NCI-H510A treated with DMSO at 0.1 percent for 48 hours (cell line): ENCODE results near the gene SRGAP1.

Experiments
- DNase-seq: peaks from one replicate; lab custom pipeline; 2025; lab: John Stamatoyannopoulos, UW

The SRGAP1 gene

DNA sequence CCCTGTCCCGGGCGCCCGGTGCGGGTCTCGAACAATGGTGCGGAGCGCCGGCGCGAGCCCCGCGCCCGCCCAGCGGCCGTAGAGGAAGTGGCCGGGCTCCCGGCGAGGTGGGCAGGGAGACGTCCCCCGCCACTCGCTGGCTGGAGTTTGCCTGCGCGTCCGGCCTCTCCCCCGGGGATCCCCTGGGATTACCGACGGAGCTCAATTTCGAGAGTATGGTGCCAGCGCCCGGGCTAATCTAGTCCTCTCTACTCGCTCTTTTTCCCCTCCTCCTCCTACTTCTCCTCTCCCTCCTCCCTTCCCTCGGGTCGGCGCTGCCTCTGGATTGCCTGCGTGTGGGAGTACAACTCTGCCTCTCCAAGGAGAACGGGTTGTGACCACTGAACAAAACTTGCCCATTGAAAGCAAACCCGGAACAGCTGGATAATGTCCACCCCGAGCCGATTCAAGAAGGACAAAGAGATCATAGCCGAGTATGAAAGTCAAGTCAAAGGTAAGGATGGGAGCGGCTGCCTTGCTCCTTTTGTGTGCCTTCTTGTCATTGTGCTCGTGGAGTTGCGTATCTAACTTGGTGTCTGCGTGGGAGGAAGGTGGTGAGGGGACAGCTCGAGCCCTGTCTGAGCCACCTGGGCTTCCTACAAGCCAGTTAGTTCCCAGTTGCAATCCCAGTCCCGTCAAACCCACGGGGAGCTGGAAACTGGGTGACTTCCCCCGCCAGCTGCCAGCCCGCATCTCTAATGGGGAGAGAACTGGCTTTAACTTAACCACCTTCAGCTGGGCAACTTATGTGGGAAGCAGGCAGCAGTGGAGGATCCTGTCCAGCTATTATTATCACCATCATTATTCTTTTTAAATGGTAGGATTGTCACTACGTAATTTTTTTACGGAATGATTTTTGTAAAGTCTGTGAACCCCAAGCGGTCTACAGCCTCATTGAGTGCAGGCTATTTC, at the start of gene SRGAP1:
SRGAP1 (plus strand) TSS at position 310 of the 951 bp plus-strand sequence; CDS start at position 427, 117 bp downstream.
- DNase-seq = peak; percentile 67

DNA sequence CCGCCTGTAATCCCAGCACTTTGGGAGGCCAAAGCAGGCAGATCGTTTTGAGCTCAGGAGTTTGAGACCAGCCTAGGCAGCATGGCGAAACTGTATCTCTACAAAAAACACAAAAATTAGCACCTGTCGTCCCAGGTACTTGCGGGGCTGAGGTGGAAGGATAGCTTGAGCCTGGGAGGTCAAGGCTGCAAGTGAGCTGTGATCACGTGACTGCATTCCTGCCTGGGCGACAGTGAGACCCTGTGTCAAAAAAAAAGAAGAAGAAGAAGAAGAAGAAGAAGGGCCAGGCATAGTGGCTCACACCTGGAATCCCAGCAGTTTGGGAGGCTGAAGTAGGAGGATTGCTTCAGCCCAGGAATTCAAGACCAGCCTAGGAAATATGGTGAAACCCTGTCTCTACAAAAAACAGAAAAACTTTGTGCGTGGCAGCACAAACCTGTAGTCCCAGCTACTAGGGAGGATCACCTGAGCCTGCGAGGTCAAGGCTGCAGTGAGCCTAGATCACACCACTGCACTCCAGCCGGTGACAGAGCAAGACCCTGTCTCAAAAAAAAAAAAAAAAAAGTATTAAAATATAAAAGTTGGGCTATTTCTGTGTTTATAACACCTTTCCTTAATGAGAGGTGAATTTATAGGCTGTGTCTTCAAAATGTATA, 49.3 kb upstream of the SRGAP1 start:
- no peak for DNase-seq

DNA sequence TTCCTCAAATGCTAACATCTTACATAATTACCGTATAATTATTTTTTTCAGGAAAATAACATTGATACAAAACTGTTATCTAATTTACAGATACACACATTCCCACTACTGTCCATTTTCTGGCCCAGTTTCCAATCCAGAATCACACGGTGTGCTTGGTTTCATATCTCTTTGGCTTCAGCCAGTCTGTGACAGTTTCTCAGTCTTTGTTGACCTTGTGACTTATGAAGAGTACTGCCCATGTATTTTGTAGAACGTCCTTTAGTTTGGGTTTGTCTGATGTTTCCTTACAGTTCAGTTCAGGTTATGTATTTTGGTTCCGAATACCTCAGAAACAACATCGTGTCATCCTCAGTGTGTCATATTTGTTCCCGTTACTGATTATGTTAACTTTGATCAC, 48.6 kb upstream of the SRGAP1 start:
- no peak for DNase-seq

DNA sequence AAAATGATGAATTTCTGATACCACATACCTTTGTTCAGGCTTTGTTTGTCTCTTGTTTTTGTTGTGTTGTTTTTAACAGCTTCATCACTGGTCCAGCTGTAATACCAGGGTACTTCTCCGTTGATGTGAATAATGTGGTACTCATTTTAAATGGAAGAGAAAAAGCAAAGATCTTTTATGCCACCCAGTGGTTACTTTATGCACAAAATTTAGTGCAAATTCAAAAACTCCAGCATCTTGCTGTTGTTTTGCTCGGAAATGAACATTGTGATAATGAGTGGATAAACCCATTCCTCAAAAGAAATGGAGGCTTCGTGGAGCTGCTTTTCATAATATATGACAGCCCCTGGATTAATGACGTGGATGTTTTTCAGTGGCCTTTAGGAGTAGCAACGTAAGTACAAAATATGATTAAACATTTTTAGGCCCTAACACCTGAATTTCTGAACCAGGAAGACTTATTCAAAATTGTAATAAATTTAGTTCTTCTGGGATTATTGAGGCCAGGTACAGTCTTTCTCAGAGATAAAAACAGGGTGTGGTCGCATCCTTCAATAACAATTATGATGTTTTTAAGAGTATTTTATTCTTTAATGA, 42.4 kb upstream of the SRGAP1 start:
- peak; percentile 66 for DNase-seq

DNA sequence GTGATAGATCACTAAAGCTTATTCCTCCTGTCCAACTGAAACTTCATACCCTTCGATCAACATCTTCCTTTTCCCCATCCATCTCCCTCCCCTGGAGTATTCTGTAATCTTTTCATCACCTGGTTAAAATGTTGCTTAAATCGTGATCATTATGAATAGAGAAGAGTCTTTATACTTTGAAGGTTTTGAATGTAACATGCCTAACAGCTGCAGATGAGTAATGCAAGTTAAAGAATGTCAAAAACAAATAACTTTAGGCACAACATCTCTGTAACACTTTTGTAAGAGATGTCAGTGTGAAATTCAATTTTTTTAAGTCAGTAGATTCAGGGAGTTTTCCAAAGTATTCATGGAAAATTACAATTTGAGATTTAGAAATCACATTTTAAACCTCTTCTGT, 39.8 kb upstream of the SRGAP1 start:
- no peak for DNase-seq

DNA sequence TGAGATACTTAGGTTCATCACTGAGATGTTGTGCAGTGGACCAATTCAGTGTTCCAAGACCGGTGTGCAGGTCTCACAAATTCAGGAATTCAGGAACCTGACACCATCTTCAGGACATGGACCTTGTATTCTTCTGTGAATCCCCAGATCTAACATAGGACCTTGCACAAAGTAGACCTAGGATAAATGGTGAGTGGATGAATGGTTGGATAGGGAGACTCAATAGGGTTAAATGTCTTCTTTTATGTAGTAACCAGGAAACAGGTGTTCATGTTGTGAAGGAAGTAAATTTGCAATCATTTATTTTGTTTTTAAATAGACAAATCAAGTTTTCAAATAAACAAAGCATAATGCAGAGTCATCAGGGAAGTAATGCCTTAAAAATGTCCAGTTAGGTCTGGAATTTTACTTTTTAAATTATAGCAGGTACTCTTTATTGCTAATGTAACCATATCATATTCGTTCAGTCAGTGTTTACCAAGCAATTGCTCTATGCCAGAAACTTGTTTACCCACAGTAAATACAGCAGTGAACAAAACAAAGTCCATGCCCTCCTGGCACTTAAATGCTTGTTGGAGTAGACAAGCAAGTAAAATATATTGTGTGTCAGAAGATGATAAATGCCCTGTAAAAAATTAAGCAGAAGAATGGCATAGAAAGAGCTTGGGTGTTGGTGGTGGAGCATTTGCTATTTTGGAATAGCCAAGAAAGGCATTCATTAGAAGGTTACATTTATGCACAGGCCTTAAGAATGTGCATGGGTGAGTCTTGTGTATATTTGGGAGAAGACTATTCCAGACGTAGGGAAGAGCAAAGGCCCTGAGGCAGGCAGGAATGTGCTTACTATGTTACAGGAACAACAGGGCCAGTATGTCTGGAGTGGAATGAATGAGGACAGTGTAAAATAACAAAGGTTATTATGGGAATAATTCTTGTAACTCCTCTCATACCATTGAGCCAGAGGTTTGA, 38.5 kb upstream of the SRGAP1 start:
- peak; percentile 93 for DNase-seq

DNA sequence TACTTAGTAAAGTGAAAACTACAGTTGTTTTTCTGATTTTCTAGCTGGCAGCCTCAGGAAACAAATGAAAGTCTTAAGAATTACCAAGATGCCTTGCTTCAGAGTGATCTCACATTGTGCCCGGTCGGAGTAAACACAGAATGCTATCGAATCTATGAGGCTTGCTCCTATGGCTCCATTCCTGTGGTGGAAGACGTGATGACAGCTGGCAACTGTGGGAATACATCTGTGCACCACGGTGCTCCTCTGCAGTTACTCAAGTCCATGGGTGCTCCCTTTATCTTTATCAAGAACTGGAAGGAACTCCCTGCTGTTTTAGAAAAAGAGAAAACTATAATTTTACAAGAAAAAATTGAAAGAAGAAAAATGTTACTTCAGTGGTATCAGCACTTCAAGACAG, 35.9 kb upstream of the SRGAP1 start:
- no peak for DNase-seq

DNA sequence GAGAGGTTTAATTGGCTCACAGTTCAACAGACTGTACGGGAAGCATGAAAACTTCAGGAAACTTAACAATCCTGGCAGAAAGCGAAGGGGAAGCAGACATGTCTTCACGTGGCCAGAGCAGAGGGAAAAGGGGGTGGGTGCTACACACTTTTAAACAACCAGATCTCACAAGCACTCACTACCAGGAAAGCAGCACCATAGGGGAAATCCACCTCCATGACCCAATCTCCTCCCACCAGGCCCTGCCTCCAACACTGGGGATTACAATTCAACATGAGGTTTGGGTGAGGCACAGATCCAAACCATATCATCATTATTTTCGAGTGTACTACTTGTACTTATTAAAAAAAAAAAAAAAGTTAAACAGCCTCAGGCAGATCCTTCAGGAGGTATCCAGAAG, 34.9 kb upstream of the SRGAP1 start:
- DNase-seq = no peak

DNA sequence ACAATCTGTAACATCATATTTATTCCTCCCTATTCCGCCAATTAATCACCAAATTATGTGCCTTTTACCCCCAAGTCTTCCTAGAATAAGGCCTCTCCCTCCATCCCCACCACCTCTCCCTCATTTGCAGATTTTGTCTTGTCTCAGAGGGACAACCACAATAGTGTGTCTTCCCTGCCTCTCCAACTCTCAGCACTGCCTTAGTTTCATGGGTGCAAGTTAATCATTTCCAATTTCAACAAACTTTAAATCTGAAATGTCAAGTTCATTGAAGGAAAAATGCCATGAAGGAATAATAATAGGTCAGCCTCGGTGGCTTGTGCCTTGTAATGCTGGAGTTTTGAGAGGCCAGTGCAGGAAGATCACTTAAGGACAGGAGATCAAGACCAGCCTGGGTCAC, 33.2 kb upstream of the SRGAP1 start:
- DNase-seq = no peak

DNA sequence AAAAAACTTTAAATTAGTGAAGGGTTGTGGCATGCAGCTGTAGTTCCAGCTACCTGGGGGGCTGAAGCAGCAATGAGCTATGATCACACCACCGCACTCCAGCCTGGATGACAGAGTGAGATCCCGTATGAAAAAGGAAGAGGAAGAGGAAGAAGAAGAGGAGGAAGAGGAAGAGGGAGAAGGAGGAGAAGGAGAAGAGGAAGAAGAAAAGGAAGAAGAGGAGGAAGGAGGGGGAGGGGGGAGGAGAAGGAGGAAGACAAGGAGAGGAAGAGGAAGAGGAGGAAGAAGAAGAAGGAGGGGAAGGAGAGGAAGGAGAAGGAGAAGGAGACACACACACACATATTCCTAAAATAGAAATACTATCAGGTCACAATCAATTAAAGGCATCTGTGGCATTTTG, 32.7 kb upstream of the SRGAP1 start:
- DNase-seq = no peak

DNA sequence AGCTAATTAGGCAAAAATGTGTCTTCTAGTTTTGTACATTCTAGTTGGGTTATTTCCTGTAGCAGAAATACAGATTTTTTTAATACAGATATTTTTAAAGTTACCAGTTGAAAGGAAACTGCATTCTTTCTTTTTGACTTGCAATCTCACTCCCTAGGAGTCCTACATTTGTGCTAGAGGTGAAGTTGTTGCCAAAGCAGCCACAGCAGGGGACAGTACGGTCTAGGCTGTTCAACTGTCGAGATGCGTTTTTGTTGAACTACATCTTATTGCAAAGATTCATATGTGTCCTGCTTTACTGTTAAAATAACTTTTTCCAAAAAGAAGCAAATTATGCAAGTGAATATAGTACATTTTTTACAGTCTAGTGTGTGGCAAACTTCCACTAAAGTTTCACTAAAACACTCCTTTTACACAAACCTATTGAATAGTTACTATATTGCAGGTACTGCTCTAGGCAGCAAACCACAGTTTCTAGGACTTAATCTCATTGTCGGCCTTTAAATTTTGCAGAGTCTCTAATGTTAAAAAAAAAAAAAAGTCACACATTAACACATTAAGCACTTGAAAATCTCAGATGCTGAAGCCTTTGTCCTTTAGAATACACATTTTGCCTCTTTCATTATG, 30.2 kb upstream of the SRGAP1 start:
- DNase-seq = no peak

DNA sequence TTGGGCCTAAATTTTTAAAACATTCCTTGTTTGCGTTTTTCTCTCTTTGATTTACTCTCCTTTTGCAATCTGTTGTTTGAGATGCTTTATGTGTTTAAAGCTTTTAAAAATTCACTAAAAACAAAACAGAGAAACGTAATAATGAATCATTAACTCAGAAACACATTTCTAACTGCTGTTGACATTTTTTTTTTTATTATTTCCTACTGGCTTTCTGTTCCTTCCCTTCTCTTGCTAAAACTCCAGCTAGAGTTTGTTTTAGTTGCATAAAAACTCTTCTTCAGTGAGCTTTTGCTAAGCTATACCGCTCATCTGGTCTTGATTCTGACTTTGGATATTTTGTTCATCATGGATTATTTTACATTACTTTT, 29.0 kb upstream of the SRGAP1 start:
- DNase-seq = no peak

DNA sequence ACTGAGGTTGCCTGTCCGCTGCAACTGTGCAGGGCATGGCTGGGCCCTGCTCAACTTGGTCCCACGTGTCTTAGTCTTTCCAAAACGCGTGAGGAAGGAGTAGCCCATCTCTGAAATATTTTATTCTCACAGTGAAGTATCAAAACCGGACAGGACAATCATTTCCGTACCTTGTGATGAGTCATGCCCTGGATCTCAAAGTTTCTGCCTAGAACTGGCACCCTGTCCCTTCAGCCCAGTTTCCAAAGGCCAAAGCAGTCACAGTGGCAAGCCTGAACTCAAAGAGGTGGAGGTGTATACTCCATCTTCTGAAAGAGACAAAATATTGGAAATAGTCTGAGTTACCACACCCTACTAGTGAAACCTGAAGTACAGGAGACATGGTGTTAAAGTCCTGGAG, 28.5 kb upstream of the SRGAP1 start:
- DNase-seq = no peak

DNA sequence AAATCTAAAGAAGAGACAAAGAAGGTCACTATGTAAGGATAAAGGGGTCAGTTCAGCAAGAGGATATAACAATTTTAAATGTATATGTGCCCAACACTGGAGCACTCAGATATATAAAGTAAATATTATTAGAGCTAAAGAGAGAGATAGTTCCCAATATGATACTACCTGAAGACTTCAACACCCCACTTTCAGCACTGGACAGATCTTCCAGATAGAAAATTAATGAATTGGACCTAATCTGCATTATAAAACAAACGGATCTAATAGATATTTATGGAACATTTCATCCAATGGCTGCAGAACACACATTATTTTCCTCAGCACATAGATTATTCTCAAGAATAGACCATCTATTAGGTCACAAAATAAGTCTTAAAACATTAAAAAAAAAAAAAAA, 24.1 kb upstream of the SRGAP1 start:
- DNase-seq = no peak

DNA sequence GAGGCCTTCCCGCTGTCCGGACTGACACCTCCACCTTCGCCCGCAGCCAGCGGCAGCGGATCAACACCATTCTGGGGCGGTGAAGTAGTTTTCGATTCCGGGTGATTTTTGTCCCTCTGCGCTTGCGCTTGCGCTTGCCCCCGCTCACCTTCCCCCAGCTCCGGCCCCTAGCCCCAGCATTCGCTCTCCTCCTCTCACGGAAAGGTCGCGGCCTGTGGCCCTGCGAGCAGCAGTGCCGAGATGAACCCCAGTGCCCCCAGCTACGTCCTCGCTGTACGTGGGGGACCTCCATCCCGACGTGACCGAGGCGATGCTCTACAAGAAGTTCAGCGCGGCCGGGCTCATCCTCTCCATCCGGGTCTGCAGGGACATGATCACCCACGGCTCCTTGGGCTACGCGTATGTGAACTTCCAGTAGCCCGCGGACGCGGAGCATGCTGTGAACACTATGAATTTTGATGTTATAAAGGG, 22.7 kb upstream of the SRGAP1 start:
- DNase-seq = no peak

DNA sequence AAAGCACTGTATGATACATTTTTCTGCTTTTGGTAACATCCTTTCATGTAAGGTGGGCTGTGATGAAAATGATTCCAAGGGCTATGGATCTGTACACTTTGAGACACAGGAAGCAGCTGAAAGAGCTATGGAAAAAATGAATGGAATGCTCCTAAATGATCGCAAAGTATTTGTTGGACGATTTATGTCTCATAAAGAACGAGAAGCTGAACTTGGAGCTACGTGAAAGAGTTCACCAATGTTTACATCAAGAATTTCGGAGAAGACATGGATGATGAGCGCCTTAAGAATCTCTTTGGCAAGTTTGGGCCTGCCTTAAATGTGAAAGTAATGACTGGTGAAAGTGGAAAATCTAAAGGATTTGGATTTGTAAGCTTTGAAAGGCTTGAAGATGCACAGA, 22.1 kb upstream of the SRGAP1 start:
- DNase-seq = no peak

DNA sequence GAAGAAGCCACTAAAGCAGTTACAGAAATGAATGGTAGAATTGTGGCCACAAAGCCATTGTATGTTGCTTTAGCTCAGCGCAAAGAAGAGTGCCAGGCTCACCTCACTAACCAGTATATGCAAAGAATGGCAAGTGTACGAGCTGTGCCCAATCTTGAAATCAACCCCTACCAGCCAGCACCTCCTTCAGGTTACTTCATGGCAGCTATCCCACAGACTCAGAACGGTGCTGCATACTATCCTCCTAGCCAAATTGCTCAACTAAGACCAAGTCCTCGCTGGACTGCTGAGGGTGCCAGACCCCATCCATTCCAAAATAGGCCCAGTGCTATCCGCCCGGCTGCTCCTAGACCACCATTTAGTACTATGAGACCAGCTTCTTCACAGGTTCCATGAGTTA, 21.5 kb upstream of the SRGAP1 start:
- no peak for DNase-seq

DNA sequence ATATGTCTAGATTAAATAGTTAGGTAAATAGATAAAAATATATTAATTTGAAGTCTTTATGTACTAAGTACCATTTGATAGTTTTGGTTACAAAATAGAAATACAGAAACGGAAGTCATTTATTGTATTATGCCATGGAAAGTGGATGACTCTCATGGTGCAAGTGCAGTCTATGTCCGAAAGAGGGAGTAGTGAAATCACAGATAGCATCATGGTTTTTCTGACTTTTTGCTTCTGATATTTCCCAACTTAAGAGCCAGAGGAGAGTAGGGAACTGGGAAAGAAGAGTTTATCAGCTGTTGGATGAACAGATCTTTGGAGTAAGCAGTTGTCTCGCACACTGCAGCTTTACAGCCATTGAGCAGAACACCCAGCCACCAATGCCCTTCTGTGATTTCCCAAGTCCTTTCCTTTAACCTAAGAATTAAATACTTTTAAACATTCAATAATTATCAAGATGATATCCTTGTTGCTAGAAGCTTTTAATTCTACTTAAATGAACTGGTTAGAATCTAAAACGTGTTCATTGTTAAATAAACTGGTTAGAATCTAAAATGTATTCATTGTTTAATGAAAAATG, 18.4 kb upstream of the SRGAP1 start:
- DNase-seq = peak; percentile 81

DNA sequence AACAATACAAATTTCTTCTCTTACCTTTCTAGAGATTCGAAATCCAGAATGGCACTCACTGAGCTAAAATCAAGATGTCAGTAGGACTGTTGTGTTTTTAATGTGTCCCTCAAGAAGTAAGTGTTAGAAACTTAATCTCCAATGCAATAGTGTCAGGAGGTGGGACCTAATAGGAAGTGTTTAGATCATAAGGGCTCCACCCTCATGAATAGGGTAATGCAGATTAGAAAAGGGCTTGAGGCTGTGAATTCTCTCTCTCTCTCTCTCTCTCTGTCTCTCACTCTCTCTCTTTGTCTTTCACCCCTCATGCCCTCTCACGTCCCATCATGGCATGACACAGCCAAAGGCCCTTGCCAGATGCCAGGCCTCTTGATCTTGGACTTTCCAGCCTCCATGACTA, 15.6 kb upstream of the SRGAP1 start:
- no peak for DNase-seq

DNA sequence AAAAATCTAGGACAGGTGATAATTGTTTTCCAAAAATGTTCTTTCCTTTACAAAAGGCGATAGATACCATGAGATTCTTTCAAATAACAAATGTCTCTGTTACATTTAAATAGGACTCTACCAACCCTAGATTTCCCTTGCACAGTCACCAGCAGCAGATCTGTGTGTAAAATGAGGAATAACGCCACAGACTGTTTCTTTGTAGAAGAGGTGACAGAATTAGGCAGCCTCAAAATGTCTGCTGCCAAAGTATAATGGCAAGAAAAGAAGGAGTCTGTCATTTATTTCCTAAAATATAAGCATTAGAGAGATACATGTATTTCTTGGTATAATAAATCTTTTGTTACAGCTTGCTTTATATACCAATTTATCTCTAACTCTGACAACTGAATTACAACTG, 8.5 kb upstream of the SRGAP1 start:
- DNase-seq = no peak

DNA sequence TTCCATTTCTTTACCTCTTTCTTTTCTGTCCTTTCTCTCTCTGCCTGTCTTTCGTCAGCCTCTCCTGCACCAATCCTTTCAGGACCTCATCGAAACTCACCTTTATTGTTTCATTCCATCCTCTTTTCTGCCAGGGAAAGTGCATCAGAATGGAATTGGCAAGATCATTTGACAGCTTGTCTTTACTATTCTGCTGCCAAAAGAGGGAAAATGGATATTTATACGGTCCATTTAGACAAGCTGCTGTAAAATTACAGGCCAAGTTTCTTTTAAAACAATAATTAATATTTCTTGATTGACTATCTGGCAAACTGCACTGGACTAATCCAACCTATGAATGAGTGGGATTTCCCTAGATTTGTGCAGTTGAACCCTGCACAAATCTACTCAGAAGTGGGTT, 7.6 kb upstream of the SRGAP1 start:
- no peak for DNase-seq
